GM12864 (cell line): ENCODE data around the gene TNIK.

Source experiments
- DNase-seq: peaks from one replicate; pipeline ENCODE4 v3.0.0-alpha.2; 2011; ENCODE audit warnings: low read depth
- H3K4me3 ChIP-seq: 2 replicates; pipeline ENCODE4 v1.5.1; 2011; ENCODE audit warnings: mild to moderate bottlenecking, low read depth, low read length, control low read depth
- TF ChIP-seq, protein P1 (sequence below): IDR thresholded peaks from 2 replicates; pipeline ENCODE4 v1.5.1; 2011; ENCODE audit warnings: low read depth, mild to moderate bottlenecking, moderate library complexity, low read length, control low read depth, inconsistent platforms; ENCODE audit errors: missing control alignments

Gene TNIK

DNA sequence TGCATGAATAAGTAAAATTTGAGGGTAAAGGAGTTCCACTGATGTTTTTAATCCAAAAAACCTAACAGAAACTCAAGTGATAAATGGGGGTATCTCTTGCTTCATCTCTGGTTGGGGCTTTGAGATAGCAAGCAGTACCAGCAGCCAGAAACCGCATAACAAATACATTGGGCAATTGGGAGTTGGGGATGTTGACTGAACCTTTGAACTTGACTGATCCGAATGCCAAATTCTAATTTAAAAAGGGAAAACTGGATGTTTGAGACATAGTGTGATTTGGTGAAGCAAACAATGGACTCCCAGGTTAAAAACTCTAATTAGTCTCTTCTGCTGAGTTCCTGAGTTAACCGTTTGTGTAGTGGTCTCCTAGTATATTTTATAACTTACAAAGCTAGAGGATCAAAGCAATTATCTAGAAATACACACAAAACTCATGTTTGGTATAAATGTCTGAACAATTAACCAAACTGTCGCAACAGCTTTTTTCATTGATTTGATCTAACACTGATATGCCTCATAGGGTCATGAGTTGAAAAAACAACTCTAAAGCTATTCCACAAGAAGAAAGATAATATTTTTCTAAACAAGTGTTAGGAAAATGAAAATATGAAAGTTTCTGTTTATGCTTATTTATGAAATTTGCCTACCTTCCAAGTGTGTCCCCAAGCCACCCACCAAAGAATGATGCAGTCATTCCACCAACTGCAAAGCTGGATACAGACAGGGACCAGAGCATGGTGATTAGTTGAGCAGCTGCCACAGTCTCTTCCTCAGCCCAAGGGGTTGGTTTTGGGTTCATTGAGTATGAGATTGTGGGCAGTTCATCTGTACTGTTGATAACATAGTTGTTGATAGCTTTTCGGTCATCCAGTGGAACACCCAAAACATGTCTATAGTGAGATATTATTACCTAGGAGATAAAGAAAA is 446.1 kb downstream of the TNIK start:
- DNase-seq = no peak
- TF ChIP-seq, protein P1, sequence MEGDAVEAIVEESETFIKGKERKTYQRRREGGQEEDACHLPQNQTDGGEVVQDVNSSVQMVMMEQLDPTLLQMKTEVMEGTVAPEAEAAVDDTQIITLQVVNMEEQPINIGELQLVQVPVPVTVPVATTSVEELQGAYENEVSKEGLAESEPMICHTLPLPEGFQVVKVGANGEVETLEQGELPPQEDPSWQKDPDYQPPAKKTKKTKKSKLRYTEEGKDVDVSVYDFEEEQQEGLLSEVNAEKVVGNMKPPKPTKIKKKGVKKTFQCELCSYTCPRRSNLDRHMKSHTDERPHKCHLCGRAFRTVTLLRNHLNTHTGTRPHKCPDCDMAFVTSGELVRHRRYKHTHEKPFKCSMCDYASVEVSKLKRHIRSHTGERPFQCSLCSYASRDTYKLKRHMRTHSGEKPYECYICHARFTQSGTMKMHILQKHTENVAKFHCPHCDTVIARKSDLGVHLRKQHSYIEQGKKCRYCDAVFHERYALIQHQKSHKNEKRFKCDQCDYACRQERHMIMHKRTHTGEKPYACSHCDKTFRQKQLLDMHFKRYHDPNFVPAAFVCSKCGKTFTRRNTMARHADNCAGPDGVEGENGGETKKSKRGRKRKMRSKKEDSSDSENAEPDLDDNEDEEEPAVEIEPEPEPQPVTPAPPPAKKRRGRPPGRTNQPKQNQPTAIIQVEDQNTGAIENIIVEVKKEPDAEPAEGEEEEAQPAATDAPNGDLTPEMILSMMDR = no peak
- no peak overlapping the region for H3K4me3 ChIP-seq

DNA sequence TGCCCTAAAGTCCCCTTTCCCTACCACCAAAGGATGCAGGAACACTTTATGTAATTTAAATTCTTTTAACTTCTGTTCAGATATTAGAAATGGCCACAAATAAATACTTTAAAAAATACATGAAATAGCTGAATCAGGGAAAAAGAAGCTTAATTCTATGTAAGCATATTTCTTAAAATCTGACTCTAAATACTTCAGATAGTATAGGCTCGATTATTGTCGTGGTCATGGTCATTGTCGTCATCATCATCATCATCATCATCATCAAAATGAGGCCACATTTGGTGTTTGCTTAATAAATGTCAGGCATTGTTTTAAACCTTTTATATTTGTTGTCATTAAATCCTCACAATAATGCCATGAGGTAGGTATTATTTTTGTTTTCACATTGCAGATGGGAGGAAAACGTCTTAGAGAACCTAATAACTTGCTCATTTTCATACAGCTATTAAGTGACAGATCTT is 448.3 kb downstream of the TNIK start:
- no peak overlapping the region for H3K4me3 ChIP-seq
- TF ChIP-seq, protein P1 = no peak
- no peak for DNase-seq
